ENCODE data around the gene SLIT3.
"Not testable (repeated sequence)": the region's sequence is repeated elsewhere in the genome, so short reads cannot be mapped to it uniquely, and the experiment has no call there.

SLIT3 gene

GRCh38 chr5:169150108-169150507, 150.8 kb downstream of the SLIT3 start:
- Histone ChIP-seq H3K36me3 (ENCODE audit: control insufficient read depth, insufficient read depth, low read length) (no peaks in the 10 kb centered on the region), H3K4me3 (ENCODE audit: low read depth, low read length) (no peak overlapping the region), H3K9ac (ENCODE audit: low read depth, low read length) (no peak overlapping the region), H3K27me3 (ENCODE audit: control insufficient read depth, insufficient read depth, low read length) (no peaks in the 10 kb centered on the region), H3K4me1 (ENCODE audit: control insufficient read depth, insufficient read depth, low read length) (peaks cover 17% of the 10 kb centered on the region), H3K9me3 (ENCODE audit: control insufficient read depth, insufficient read depth, low read length) (no peaks in the 10 kb centered on the region)

- Histone ChIP-seq H3K36me3 (ENCODE audit: control insufficient read depth, insufficient read depth, low read length) (no peaks in the 10 kb centered on the region), H3K4me1 (ENCODE audit: control insufficient read depth, insufficient read depth, low read length) (peaks cover 17% of the 10 kb centered on the region), H3K9me3 (ENCODE audit: control insufficient read depth, insufficient read depth, low read length) (no peaks in the 10 kb centered on the region), H3K27me3 (ENCODE audit: control insufficient read depth, insufficient read depth, low read length) (no peaks in the 10 kb centered on the region), H3K9ac (ENCODE audit: low read depth, low read length) (no peak overlapping the region), H3K4me3 (ENCODE audit: low read depth, low read length) (no peak overlapping the region)
These were observed 151.6 kb downstream of the SLIT3 start for GRCh38 chr5:169149317-169149716.

- Histone ChIP-seq H3K9ac (ENCODE audit: low read depth, low read length) (no peak overlapping the region), H3K36me3 (ENCODE audit: control insufficient read depth, insufficient read depth, low read length) (no peaks in the 10 kb centered on the region), H3K27me3 (ENCODE audit: control insufficient read depth, insufficient read depth, low read length) (no peaks in the 10 kb centered on the region), H3K4me3 (ENCODE audit: low read depth, low read length) (no peak overlapping the region), H3K9me3 (ENCODE audit: control insufficient read depth, insufficient read depth, low read length) (no peaks in the 10 kb centered on the region), H3K4me1 (ENCODE audit: control insufficient read depth, insufficient read depth, low read length) (peaks cover 17% of the 10 kb centered on the region)
These were observed 152.7 kb downstream of the SLIT3 start for GRCh38 chr5:169148138-169148740.

GRCh38 chr5:169147534-169147933, 153.4 kb downstream of the SLIT3 start:
- H3K9ac ChIP-seq (ENCODE audit: low read depth, low read length): no peak overlapping the region

DNA sequence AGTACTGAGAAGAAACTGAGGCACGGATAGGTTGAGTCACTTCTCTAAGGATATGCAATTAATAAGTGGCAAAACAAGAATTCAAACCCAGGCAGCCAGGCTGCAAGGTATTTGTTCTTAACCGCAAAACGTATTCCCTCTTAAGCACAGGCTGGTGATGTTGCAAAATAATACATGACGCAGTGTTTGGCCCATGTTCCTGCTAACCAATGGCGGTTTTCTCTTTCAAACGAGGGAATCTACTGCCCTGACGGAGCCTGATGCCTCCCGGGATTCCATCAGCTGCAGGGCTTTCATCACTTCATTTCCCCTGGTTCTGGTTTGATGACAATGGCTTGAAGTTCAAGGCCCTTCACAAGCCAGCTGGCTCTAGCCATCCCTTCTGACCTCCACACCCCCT, 154.8 kb downstream of the SLIT3 start:
- Histone ChIP-seq H3K4me3 (ENCODE audit: low read depth, low read length) (no peak overlapping the region), H3K4me1 (ENCODE audit: control insufficient read depth, insufficient read depth, low read length) (peaks cover 7% of the 10 kb centered on the region), H3K36me3 (ENCODE audit: control insufficient read depth, insufficient read depth, low read length) (no peaks in the 10 kb centered on the region), H3K9ac (ENCODE audit: low read depth, low read length) (no peak overlapping the region), H3K27me3 (ENCODE audit: control insufficient read depth, insufficient read depth, low read length) (no peaks in the 10 kb centered on the region), H3K9me3 (ENCODE audit: control insufficient read depth, insufficient read depth, low read length) (no peaks in the 10 kb centered on the region)

More at GRCh38 chr5:169147534-169147933, 153.4 kb downstream of the SLIT3 start:
- Histone ChIP-seq H3K27me3 (ENCODE audit: control insufficient read depth, insufficient read depth, low read length) (no peaks in the 10 kb centered on the region), H3K4me3 (ENCODE audit: low read depth, low read length) (no peak overlapping the region), H3K4me1 (ENCODE audit: control insufficient read depth, insufficient read depth, low read length) (peaks cover 17% of the 10 kb centered on the region), H3K36me3 (ENCODE audit: control insufficient read depth, insufficient read depth, low read length) (no peaks in the 10 kb centered on the region), H3K9me3 (ENCODE audit: control insufficient read depth, insufficient read depth, low read length) (no peaks in the 10 kb centered on the region)

- H3K4me1 ChIP-seq (ENCODE audit: control insufficient read depth, insufficient read depth, low read length): no peaks in the 10 kb centered on the region
- no peak overlapping the region for H3K4me3 ChIP-seq (ENCODE audit: low read depth, low read length)
- H3K9ac ChIP-seq (ENCODE audit: low read depth, low read length): no peak overlapping the region
- no peaks in the 10 kb centered on the region for H3K9me3 ChIP-seq (ENCODE audit: control insufficient read depth, insufficient read depth, low read length)
- no peaks in the 10 kb centered on the region for H3K27me3 ChIP-seq (ENCODE audit: control insufficient read depth, insufficient read depth, low read length)
- H3K36me3 ChIP-seq (ENCODE audit: control insufficient read depth, insufficient read depth, low read length): no peaks in the 10 kb centered on the region
These were observed 158.5 kb downstream of the SLIT3 start for GRCh38 chr5:169142264-169142970.

- H3K9ac ChIP-seq (ENCODE audit: low read depth, low read length); H3K4me1 ChIP-seq (ENCODE audit: control insufficient read depth, insufficient read depth, low read length); H3K36me3 ChIP-seq (ENCODE audit: control insufficient read depth, insufficient read depth, low read length); H3K4me3 ChIP-seq (ENCODE audit: low read depth, low read length); H3K9me3 ChIP-seq (ENCODE audit: control insufficient read depth, insufficient read depth, low read length); H3K27me3 ChIP-seq (ENCODE audit: control insufficient read depth, insufficient read depth, low read length): not testable (repeated sequence)
These were observed 160.7 kb downstream of the SLIT3 start for GRCh38 chr5:169140215-169140614.

- no peaks in the 10 kb centered on the region for H3K4me1 ChIP-seq (ENCODE audit: control insufficient read depth, insufficient read depth, low read length)
- H3K4me3 ChIP-seq (ENCODE audit: low read depth, low read length): no peak overlapping the region
- H3K9me3 ChIP-seq (ENCODE audit: control insufficient read depth, insufficient read depth, low read length): no peaks in the 10 kb centered on the region
- H3K27me3 ChIP-seq (ENCODE audit: control insufficient read depth, insufficient read depth, low read length): no peaks in the 10 kb centered on the region
- H3K9ac ChIP-seq (ENCODE audit: low read depth, low read length): no peak overlapping the region
- H3K36me3 ChIP-seq (ENCODE audit: control insufficient read depth, insufficient read depth, low read length): no peaks in the 10 kb centered on the region
These were observed 161.4 kb downstream of the SLIT3 start for GRCh38 chr5:169139480-169140050.

- Histone ChIP-seq H3K27me3 (ENCODE audit: control insufficient read depth, insufficient read depth, low read length) (peaks cover 2% of the 10 kb centered on the region), H3K4me3 (ENCODE audit: low read depth, low read length) (no peak overlapping the region), H3K9me3 (ENCODE audit: control insufficient read depth, insufficient read depth, low read length) (no peaks in the 10 kb centered on the region), H3K36me3 (ENCODE audit: control insufficient read depth, insufficient read depth, low read length) (no peaks in the 10 kb centered on the region), H3K9ac (ENCODE audit: low read depth, low read length) (no peak overlapping the region), H3K4me1 (ENCODE audit: control insufficient read depth, insufficient read depth, low read length) (no peaks in the 10 kb centered on the region)
These were observed 167.4 kb downstream of the SLIT3 start for GRCh38 chr5:169133531-169133930.

- no peak overlapping the region for H3K9ac ChIP-seq (ENCODE audit: low read depth, low read length)
- H3K36me3 ChIP-seq (ENCODE audit: control insufficient read depth, insufficient read depth, low read length): no peaks in the 10 kb centered on the region
- peaks cover 2% of the 10 kb centered on the region for H3K4me1 ChIP-seq (ENCODE audit: control insufficient read depth, insufficient read depth, low read length)
- H3K9me3 ChIP-seq (ENCODE audit: control insufficient read depth, insufficient read depth, low read length): no peaks in the 10 kb centered on the region
- peaks cover 2% of the 10 kb centered on the region for H3K27me3 ChIP-seq (ENCODE audit: control insufficient read depth, insufficient read depth, low read length)
- no peak overlapping the region for H3K4me3 ChIP-seq (ENCODE audit: low read depth, low read length)
These were observed 168.7 kb downstream of the SLIT3 start for GRCh38 chr5:169132302-169132660.

DNA sequence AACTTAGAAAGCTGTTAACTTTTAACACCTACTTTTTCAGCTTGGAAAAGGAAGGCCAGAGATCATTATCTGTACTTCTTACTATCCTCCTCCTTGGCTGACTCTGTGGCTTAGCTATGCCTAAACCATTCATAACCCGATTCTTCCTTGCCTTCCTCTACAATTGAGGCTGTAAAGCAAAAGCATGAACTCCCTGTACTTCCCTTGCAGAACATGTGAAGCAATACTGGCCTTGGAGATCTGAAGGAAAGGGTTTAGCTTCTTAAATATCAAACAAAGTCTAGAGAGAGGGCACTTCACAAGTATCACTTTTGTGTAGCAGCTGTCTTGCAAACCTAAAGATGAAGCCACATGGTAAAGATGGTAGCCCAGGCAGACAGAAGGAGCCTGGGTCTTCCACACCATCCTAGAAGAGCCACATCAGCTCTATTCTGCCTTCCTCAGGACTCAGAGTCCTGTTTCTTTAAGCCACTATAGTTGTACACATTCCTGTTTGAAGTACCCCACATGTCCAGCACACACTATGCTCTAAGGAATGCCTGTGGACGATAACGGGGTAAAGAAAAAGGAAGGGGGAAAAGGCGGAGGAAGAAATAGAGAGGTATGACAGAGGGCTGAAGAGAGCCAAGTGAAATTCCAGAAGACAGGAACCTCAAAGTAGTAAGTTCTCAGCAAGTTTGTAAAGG, 169.2 kb downstream of the SLIT3 start:
- Histone ChIP-seq H3K9me3 (ENCODE audit: control insufficient read depth, insufficient read depth, low read length) (no peaks in the 10 kb centered on the region), H3K27me3 (ENCODE audit: control insufficient read depth, insufficient read depth, low read length) (peaks cover 2% of the 10 kb centered on the region)

GRCh38 chr5:169128679-169129078, 172.3 kb downstream of the SLIT3 start:
- no peak overlapping the region for H3K9ac ChIP-seq (ENCODE audit: low read depth, low read length)
- H3K4me3 ChIP-seq (ENCODE audit: low read depth, low read length): no peak overlapping the region
- peaks cover 2% of the 10 kb centered on the region for H3K27me3 ChIP-seq (ENCODE audit: control insufficient read depth, insufficient read depth, low read length)
- H3K36me3 ChIP-seq (ENCODE audit: control insufficient read depth, insufficient read depth, low read length): no peaks in the 10 kb centered on the region
- no peaks in the 10 kb centered on the region for H3K9me3 ChIP-seq (ENCODE audit: control insufficient read depth, insufficient read depth, low read length)
- peaks cover 2% of the 10 kb centered on the region for H3K4me1 ChIP-seq (ENCODE audit: control insufficient read depth, insufficient read depth, low read length)

More for the DNA sequence above, 169.2 kb downstream of the SLIT3 start:
- H3K4me3 ChIP-seq (ENCODE audit: low read depth, low read length): no peak overlapping the region
- no peaks in the 10 kb centered on the region for H3K36me3 ChIP-seq (ENCODE audit: control insufficient read depth, insufficient read depth, low read length)
- peaks cover 2% of the 10 kb centered on the region for H3K4me1 ChIP-seq (ENCODE audit: control insufficient read depth, insufficient read depth, low read length)
- no peak overlapping the region for H3K9ac ChIP-seq (ENCODE audit: low read depth, low read length)
